Brain microvascular endothelial cell (primary cell): ENCODE results near the gene TUBB3.
A peak's percentile ranks its signal among the peaks of the same experiment; 100 is the strongest.

Experiments
- DNase-seq: peaks from one replicate; pipeline ENCODE4 v3.0.0-alpha.2; 2020
- H3K27ac ChIP-seq: fragments of 250-450 bp; sonication (Bioruptor Pico); 2 replicates; pipeline ENCODE4 v1.5.1; 2020; ENCODE audit warnings: mild to moderate bottlenecking, moderate library complexity
- H3K27me3 ChIP-seq: fragments of 250-450 bp; sonication (Bioruptor Pico); replicated peaks from 2 replicates; pipeline ENCODE4 v1.5.1; 2020; ENCODE audit warnings: mild to moderate bottlenecking
- H3K36me3 ChIP-seq: fragments of 250-450 bp; sonication (Bioruptor Pico); replicated peaks from 2 replicates; pipeline ENCODE4 v1.5.1; 2020; ENCODE audit warnings: mild to moderate bottlenecking
- H3K4me3 ChIP-seq: 2 replicates; pipeline ENCODE4 v1.5.1; 2011; ENCODE audit warnings: low read depth, mild to moderate bottlenecking, control low read depth, low read length, moderate library complexity
- in situ Hi-C: cut with HindIII; loops from 2 replicates; pipeline ENCODE4 v1.10.0; 2017; ENCODE audit warnings: low sequenced_read_pairs, low pct_ligation_motif_present
- TF ChIP-seq, protein P1 (sequence below): IDR thresholded peaks from 2 replicates; pipeline ENCODE4 v1.5.1; 2011; ENCODE audit warnings: low read depth, mild to moderate bottlenecking, moderate library complexity, low read length, control low read depth, inconsistent platforms; ENCODE audit errors: missing control alignments

TUBB3 gene

DNA sequence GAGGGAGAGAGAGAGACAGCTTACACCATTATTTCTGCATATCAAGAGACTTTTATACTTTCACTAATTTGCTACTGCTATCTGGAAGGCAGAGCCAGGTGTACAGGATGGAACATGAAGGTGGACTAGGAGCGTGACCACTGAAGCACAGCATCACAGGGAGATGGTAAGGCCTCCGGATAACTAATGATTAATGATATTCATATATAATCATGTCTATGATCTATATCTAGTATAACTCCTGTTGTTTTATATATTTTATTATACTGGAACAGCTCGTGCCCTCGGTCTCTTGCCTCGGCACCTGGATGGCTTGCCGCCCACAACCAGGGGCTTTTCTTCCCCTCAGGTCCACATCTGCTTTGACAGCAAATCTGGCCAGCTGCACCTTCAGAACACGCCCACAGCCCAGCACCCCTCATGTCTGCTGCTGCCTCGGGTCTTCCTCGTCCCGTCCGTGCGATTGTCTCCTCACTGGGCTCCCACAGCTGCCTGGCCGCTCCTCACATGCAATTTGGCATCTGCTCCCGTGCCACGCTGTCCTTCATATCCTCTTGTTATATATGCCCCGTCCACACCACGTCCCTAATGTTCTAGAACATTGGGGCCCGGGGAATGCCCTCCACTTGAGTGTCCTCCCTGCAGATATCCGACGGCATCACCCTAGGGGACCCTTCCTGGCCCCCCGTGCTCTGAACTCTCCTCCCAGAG lies 15.2 kb downstream of the TUBB3 start:
- H3K36me3 ChIP-seq = peaks cover 33% of the 10 kb centered on the region
- in situ Hi-C loops = no loop called here

DNA sequence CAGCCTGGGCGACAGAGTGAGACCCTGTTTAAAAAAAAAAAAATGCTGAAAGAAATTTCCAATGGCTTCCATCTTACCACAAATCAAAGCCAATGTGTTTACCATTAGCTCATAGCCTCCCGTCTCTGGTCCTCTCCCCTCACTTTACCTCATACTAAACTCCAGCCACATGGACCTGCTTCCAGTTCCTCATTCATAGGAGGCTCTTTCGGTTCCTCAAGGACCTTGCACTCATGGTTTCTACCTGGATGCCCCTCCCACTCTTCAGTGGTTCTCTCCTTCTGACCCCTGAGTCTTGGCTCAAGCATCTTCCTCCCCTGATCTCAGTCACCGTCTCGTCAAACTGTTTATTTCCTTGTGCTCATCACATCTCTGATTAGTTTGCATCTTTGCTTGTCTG lies 21.6 kb downstream of the TUBB3 start:
- no peak for DNase-seq
- Histone ChIP-seq H3K36me3 (no peaks in the 10 kb centered on the region), H3K4me3 (no peak overlapping the region), H3K27ac (no peak overlapping the region), H3K27me3 (no peaks in the 10 kb centered on the region)
- in situ Hi-C loops = no loop called here
- TF ChIP-seq, protein P1, sequence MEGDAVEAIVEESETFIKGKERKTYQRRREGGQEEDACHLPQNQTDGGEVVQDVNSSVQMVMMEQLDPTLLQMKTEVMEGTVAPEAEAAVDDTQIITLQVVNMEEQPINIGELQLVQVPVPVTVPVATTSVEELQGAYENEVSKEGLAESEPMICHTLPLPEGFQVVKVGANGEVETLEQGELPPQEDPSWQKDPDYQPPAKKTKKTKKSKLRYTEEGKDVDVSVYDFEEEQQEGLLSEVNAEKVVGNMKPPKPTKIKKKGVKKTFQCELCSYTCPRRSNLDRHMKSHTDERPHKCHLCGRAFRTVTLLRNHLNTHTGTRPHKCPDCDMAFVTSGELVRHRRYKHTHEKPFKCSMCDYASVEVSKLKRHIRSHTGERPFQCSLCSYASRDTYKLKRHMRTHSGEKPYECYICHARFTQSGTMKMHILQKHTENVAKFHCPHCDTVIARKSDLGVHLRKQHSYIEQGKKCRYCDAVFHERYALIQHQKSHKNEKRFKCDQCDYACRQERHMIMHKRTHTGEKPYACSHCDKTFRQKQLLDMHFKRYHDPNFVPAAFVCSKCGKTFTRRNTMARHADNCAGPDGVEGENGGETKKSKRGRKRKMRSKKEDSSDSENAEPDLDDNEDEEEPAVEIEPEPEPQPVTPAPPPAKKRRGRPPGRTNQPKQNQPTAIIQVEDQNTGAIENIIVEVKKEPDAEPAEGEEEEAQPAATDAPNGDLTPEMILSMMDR = no peak

More for the DNA sequence above, 15.2 kb downstream of the TUBB3 start:
- Histone ChIP-seq H3K27ac (no peak overlapping the region), H3K4me3 (no peak overlapping the region), H3K27me3 (no peaks in the 10 kb centered on the region)
- TF ChIP-seq, protein P1 = no peak
- no peak for DNase-seq

DNA sequence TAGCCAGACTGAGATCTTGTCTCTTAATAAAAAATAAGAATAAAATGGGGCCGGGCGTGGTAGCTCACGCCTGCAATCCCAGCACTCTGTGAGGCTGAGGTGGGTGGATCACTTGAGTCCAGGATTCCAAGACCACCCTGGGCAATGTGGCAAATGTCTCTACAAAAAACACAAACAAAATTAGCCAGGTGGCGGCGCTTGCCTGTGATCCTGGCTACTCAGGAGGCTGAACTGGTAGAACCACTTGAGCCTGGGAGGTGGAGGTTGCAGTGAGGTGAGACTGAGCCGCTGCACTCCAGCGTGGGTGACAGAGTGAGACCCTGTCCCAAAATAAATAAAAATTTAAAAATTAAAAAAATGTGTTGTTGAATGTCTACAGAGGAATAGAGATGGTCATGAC lies 22.5 kb downstream of the TUBB3 start:
- Histone ChIP-seq H3K27me3 (no peaks in the 10 kb centered on the region), H3K4me3 (no peak overlapping the region), H3K27ac (no peak overlapping the region), H3K36me3 (no peaks in the 10 kb centered on the region)
- TF ChIP-seq, protein P1 = no peak
- no peak for DNase-seq
- in situ Hi-C loops = no loop called here

DNA sequence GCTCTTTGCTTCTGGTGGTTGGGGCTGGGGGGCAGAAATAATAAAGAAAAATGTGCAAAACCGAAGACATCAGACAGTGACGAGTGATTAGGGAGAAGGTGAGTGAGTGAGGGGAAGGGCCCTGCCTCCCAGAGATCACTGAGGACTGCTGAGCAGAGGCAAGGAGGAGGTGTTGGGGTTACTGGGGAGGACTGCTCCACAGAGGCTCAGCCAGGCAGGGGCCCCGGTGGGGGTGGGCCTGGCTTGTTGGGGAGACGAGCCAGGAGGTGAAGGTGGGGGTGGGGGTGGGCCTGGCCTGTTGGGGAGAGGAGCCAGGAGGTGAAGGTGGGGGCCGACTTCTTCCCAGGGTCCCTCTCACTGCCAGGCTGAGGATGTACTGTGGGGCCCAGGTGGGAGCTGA lies 23.4 kb downstream of the TUBB3 start:
- Histone ChIP-seq H3K27ac (no peak overlapping the region), H3K4me3 (no peak overlapping the region), H3K36me3 (no peaks in the 10 kb centered on the region), H3K27me3 (no peaks in the 10 kb centered on the region)
- TF ChIP-seq, protein P1 = no peak
- in situ Hi-C loops = no loop called here
- no peak for DNase-seq

DNA sequence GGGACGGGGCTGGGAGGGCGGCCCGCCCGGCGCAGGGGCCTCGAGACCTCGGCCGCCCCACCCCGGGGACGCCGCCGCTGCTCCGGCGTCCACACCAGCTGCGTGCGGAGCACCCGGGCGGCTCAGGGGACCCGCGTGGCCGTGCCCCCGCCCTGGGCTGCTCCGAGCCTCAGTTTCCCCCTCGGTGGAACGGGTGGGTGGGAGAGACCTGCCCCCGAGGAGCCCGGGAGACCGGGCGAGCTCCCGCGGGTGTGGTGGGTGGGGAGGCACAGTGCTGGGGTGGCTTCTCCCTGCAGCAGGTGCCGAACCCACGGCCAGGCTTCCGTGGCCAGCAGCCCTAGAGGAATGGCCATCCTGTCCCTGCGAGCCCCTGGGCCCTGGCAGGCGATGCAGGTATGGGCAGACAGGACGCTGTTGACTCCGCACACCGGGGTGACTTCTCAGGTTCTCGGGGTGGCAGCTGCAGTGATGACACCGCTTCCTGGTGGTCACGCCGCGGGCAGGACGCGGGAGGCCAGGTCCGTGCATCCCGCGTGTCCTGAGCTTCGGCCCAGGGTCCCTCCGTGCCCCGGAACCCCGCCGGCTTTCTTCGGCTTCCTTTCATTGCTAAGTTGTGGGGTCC lies 26.1 kb downstream of the TUBB3 start:
- Histone ChIP-seq H3K4me3 (peak overlapping the region; percentile 60), H3K27me3 (no peaks in the 10 kb centered on the region), H3K27ac (no peak overlapping the region), H3K36me3 (no peaks in the 10 kb centered on the region)
- TF ChIP-seq, protein P1 = no peak
- in situ Hi-C loops = no loop called here
- no peak for DNase-seq
